GM23338 (cell line): Measurements from ENCODE around the gene CCDC187.

ENCODE experiments used
- CREB1 ChIP-seq: fragments of 250-450 bp; sonication (Bioruptor Pico); IDR thresholded peaks from 2 replicates; pipeline ENCODE4 v1.5.0; 2020; ENCODE audit warnings: low read depth, mild to moderate bottlenecking, moderate library complexity
- CTCF ChIP-seq, 2 experiments: fragments of 200-600 bp in 1 of 2; sonication (generic) in 1 of 2; conservative IDR thresholded peaks; 2 replicates each; pipeline versions ENCODE4 v1.5.1 to v1.6.1; 2016 to 2017; ENCODE audit warnings: antibody characterized with exemption in 2 of 2, low read depth in 2 of 2, mild to moderate bottlenecking in 2 of 2, moderate library complexity in 1 of 2
- ETS1 ChIP-seq: IDR thresholded peaks from 2 replicates; pipeline ENCODE4 v1.6.1; 2016; ENCODE audit warnings: antibody characterized with exemption
- EZH2 ChIP-seq: fragments of 200-600 bp; sonication (generic); IDR thresholded peaks from one replicate; pipeline ENCODE4 v1.8.0; 2017; ENCODE audit warnings: antibody characterized with exemption, mild to moderate bottlenecking, low read depth; ENCODE audit not compliant: unreplicated experiment
- EZH2phosphoT487 ChIP-seq: fragments of 200-600 bp; sonication (generic); IDR thresholded peaks from one replicate; pipeline ENCODE4 v1.8.1; 2018; ENCODE audit warnings: antibody characterized with exemption; ENCODE audit not compliant: unreplicated experiment
- JUNB ChIP-seq: IDR thresholded peaks from one replicate; pipeline ENCODE4 v1.6.1; 2016; ENCODE audit warnings: antibody characterized with exemption; ENCODE audit not compliant: unreplicated experiment
- NANOG ChIP-seq: IDR thresholded peaks from 2 replicates; pipeline ENCODE4 v1.6.1; 2016; ENCODE audit warnings: antibody characterized with exemption, borderline replicate concordance
- POLR2AphosphoS5 ChIP-seq: IDR thresholded peaks from 2 replicates; pipeline ENCODE4 v1.6.1; 2016; ENCODE audit warnings: antibody characterized with exemption, low read depth
- REST ChIP-seq: IDR thresholded peaks from one replicate; pipeline ENCODE4 v1.6.1; 2018; ENCODE audit warnings: antibody characterized with exemption; ENCODE audit not compliant: unreplicated experiment
- STAT1 ChIP-seq: IDR thresholded peaks from one replicate; pipeline ENCODE4 v1.6.1; 2016; ENCODE audit warnings: antibody characterized with exemption; ENCODE audit not compliant: unreplicated experiment
- ZNF114 ChIP-seq: fragments of 250-450 bp; sonication (Bioruptor Pico); IDR thresholded peaks from 2 replicates; pipeline ENCODE4 v1.5.0; 2020; ENCODE audit warnings: mild to moderate bottlenecking, moderate library complexity
- ZNF331 ChIP-seq: fragments of 250-450 bp; sonication (Bioruptor Pico); IDR thresholded peaks from 2 replicates; pipeline ENCODE4 v1.5.0; 2020; ENCODE audit warnings: low read depth, mild to moderate bottlenecking, moderate library complexity
- ZNF462 ChIP-seq: fragments of 250-450 bp; sonication (Bioruptor Pico); IDR thresholded peaks from 2 replicates; pipeline ENCODE4 v1.5.0; 2020; ENCODE audit warnings: mild to moderate bottlenecking, moderate library complexity

- TF ChIP-seq CTCF (conservative IDR thresholded peaks at IDR 0.05; ENCODE audit: low read depth in 2 of 2) (no peak), REST (no peak), EZH2phosphoT487 (no peak), POLR2AphosphoS5 (no peak), EZH2 (no peak), JUNB (no peak), CREB1 (CRISPR knock-in tag) (no peak), ETS1 (no peak), ZNF331 (CRISPR knock-in tag) (no peak), ZNF462 (CRISPR knock-in tag) (no peak), NANOG (no peak), ZNF114 (CRISPR knock-in tag) (no peak), STAT1 (no peak)
Measured at GRCh38 chr9:136268735-136269134, 35.2 kb downstream of the CCDC187 start.
